SHP77 (cell line): Measurements from ENCODE around the gene FAM98B.

Experiments
- DNase-seq, 2 experiments: peaks; one replicate each; lab custom pipeline; 2025; lab: John Stamatoyannopoulos, UW

Gene FAM98B

GRCh38 chr15:38461066-38461833 is 7.3 kb downstream of the FAM98B start:
- no peak for DNase-seq

GRCh38 chr15:38463893-38464292 is 10.0 kb downstream of the FAM98B start:
- no peak for DNase-seq

- no peak for DNase-seq
These were observed 10.7 kb downstream of the FAM98B start for GRCh38 chr15:38464675-38465074.

GRCh38 chr15:38470816-38471215 is 16.9 kb downstream of the FAM98B start:
- DNase-seq, result no peak

GRCh38 chr15:38471974-38472373 is 18.0 kb downstream of the FAM98B start:
- DNase-seq, result no peak

GRCh38 chr15:38474155-38474757 is 20.3 kb downstream of the FAM98B start:
- DNase-seq, result peak; percentile 10 to 36

- DNase-seq, result no peak
These were observed 21.4 kb downstream of the FAM98B start for GRCh38 chr15:38475361-38475760.

- no peak for DNase-seq
These were observed 22.2 kb downstream of the FAM98B start for GRCh38 chr15:38476120-38476519.

GRCh38 chr15:38477637-38478036 is 23.7 kb downstream of the FAM98B start:
- DNase-seq, result no peak

GRCh38 chr15:38479266-38479665 is 25.3 kb downstream of the FAM98B start:
- DNase-seq, result no peak

- DNase-seq, result no peak
These were observed 25.8 kb downstream of the FAM98B start for GRCh38 chr15:38479756-38480155.

GRCh38 chr15:38481113-38481512 is 27.2 kb downstream of the FAM98B start:
- DNase-seq, result no peak

- no peak for DNase-seq
These were observed 27.8 kb downstream of the FAM98B start for GRCh38 chr15:38481761-38482160.

GRCh38 chr15:38482572-38482971 is 28.6 kb downstream of the FAM98B start:
- DNase-seq, result no peak

GRCh38 chr15:38486936-38487335 is 33.0 kb downstream of the FAM98B start:
- DNase-seq, result no peak

- no peak for DNase-seq
These were observed 33.5 kb downstream of the FAM98B start for GRCh38 chr15:38487378-38487777.

GRCh38 chr15:38490242-38490922 is 36.5 kb downstream of the FAM98B start:
- DNase-seq, result no peak

- DNase-seq, result no peak
These were observed 42.2 kb downstream of the FAM98B start for GRCh38 chr15:38496151-38496550.

- DNase-seq, result no peak
These were observed 45.7 kb downstream of the FAM98B start for GRCh38 chr15:38499651-38500050.

- no peak for DNase-seq
These were observed 49.6 kb downstream of the FAM98B start for GRCh38 chr15:38503496-38503895.

GRCh38 chr15:38504680-38505467 is 50.9 kb downstream of the FAM98B start:
- DNase-seq, result no peak

- DNase-seq, result no peak
These were observed 53.1 kb downstream of the FAM98B start for GRCh38 chr15:38506997-38507396.
